NCI-H345 treated with DMSO at 0.1 percent for 48 hours (cell line): ENCODE results near the gene TTC33.
"Not testable (repeated sequence)": the region's sequence is repeated elsewhere in the genome, so short reads cannot be mapped to it uniquely, and the experiment has no call there.

Experiments
- DNase-seq: peaks from one replicate; lab custom pipeline; 2025; ENCODE audit not compliant: unreplicated experiment; lab: John Stamatoyannopoulos, UW

The TTC33 gene, protein sequence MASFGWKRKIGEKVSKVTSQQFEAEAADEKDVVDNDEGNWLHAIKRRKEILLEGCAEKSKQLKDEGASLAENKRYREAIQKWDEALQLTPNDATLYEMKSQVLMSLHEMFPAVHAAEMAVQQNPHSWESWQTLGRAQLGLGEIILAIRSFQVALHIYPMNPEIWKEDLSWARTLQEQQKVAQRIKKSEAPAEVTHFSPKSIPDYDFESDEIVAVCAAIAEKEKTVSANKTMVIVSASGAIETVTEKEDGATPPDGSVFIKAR

DNA sequence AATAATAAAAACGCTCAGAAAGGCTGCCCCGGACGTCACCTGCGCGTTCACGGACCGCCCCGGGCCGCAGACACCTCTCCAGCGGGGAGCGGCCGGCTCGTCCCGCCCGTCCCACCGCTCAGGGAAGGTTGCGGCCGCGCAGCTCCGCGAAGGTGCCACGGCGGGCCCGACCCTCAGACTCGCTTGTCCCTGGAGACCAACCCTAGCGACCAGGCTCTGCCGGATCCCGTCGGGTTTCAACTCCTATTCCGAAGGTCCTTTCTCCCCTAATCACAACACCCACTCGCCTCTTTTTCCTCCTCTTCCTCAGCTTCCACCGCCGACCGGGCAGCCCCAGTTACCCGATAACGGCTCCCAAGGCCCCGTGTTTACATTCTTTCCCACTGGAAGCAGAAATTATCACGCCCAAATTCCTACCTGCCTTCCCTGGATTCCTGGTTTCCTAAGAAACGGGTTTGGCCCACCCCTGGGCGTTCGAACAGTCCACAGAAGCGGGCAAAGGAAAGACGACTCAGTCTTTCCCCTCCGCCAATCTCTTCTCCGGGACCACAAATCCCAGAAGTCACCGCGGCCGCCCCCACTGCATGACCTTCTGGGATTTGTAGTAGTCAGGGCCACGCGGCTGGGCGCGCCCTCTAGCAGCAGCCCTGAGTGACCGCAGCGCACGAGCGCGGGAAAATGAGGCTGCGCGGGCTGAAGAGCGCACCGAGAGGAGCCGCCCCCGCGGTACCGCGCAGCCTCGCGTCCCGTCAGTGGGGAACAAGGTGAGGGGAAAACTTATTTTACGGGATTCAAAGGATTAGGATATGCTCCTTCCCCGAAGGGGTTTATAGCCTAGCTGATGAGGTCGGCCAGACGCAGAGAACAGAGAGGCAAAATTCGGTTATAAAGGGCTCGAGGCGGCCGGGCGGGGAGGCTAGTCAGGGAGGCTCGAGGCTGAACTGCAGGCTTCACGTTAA is at the start of gene TTC33:
TTC33 (minus strand) TSS at position 555 of the 959 bp plus-strand sequence. CDS start 8,943 bp downstream, outside the sequence.
- DNase-seq, result peak; percentile 92

DNA sequence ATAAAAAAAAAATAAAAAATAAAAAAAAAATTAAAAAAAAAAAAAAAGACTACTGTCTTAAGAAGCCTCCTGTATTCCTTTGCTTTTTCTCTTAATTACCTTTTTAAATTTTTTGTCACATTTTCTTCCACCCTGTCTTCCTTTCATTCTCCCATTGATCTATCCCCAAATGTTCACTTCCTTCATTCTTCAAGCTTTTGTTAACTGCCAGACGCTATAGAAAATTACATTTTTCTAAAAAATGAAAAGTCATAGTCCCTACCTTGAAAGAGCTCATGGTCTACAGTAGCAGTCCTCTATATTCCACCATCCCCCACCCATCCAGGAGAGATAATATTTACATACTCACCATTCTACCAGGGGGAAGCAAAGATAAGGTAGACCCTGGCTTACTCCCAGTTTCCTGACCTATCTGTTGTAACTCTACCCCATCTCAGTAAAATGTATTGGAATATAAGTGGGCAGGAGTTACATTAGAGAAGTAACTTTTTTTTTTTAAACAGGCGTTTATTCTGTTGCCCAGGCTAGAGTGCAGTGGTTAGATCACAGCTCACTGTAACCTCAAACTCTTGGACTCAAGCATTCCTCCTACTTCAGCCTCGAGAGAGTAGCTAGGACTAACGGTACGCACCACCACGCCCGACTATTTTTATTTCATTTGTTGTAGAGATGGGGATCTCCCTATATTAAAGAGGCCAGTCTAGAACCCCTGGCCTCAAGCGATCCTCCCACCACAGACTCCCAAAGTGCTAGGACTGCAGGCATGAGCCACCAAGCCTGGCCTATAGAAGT is 46.2 kb upstream of the TTC33 start:
- DNase-seq, result no peak

DNA sequence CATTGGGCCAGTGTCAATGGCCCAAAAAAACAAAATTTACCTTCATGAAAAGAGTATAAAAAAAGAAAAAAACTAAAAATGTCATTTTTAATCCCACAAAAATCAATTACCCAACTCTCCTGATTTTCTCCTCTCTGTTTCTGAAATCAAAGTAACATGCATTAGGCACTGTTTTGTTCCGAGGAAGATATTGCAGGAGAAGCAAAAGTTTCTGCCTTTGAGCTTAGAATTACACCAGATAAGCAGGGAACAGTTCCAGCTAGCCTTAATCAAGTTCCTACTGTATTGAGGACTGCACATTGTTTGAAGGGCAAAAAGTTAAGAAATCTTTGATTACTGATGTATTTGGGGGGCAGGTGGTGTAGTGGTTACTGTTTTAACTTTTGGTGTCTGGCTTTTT is 43.5 kb upstream of the TTC33 start:
- no peak for DNase-seq

DNA sequence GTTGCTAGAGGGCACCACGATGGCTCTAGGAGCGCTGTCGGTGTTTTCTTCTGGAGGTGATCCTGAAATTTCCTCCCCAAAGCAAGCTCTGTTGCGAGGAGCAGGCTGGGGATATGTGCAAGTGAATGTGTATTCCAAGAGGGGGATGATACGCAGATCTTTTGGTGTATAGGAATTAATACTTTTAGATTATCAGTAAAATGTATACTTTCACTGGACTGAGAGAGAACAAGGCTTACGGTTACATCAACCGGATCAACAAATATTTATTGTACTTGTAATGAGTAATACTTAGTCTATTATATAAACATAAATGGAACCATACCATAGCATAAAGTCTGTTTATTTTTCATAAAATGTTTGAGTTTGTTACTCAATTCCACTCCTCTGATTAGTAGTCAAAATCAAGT is 43.0 kb upstream of the TTC33 start:
- no peak for DNase-seq

DNA sequence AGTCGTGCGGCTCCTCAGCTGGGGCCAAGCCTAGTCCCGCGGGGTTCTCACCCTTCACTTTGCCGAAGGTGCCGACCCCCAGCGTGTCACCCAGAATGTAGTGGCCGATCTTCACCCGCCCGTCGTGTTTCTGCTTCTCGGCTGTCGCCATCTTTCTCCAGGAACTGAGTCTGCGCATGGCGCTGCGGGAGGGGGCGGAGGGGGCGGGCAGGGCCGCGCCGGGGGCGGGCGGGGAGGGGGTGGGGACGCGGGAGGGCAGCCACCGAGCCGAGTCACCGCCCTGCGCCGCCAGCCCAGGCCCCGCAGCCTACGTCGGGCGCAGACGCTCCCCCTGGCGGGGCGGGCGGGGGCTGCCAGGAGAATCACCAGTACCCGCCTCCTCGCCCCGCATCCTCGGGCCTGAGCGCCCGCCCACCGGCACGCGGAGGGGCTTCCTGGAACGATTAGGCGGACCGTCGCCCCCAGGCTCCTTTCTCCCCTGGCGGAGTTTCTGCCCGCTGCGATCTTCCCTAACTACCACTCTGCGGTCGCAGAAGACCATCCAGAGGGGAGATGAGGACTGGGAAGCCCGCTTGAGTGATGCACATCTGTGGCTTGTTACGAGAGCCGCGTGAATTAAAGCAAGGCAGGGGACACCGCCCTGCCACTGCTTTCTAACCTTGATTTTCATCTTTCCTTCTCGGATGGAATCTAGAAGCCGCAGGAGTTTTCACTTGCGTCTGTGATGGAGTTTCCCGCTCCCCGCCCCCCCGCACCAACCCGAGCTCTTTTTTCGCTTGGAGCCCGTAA is 42.4 kb upstream of the TTC33 start, which contains the start of gene PRKAA1:
PRKAA1 (minus strand) TSS at position 363 of the 789 bp plus-strand sequence; CDS start at position 178, 185 bp downstream.
- DNase-seq, result peak; percentile 79

GRCh38 chr5:40797273-40798011 is 41.7 kb upstream of the TTC33 start:
- peak; percentile 21 for DNase-seq

DNA sequence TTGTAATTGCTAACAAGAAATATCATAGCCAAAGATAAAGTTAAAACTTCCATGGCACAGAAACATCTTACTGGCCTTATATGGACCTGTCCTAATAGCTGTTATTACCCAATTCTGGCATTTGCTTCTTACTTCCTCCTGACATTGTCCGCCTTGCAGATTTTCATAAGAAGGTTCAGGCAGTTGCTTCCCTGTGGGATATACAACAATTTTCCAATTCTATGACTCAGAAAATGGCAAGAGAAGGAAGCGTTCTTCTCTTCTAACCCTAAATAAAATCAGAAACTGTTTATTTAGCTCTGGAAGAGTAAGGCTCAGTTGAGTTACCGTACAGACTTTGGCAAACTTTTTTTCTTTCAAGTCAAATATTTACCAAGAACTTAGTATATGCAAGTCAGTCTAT is 40.7 kb upstream of the TTC33 start:
- DNase-seq, result no peak

GRCh38 chr5:40794877-40795276 is 39.1 kb upstream of the TTC33 start:
- DNase-seq, result not testable (repeated sequence)

DNA sequence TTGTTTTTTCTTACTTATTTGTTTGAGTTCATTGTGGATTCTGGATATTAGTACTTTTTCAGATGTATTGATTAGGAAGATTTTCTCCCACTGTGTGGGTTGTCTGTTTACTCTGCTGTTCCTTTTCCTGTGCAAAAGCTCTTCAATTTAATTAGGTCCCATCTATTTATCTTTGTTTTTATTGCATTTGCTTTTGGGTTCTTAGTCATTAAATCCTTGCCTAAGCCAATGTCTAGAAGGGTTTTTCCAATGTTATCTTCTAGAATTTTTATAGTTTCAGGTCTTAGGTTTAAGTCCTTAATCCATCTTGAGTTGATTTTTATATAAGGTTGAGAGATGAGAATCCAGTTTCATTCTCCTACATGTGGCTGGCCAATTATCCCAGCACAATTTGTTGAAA is 38.6 kb upstream of the TTC33 start:
- DNase-seq, result not testable (repeated sequence)

DNA sequence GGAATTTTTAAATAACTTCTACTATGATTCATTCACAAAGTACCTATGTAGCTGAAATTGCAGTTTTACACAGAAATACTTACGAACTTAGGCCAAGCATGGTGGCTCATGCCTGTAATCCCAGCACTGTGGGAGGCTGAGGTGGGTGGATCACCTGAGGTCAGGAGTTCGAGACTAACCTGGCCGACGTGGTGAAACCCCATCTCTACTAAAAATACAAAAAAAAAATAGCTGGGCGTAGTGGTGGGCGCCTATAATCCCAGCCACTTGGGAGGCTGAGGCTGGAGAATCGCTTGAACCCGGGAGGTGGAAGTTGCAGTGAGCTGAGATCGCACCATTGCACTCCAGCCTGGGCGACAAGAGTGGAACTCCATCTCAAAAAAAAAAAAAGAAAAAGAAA is 36.9 kb upstream of the TTC33 start:
- not testable (repeated sequence) for DNase-seq

GRCh38 chr5:40791715-40792139 is 36.0 kb upstream of the TTC33 start:
- no peak for DNase-seq

GRCh38 chr5:40790947-40791593 is 35.3 kb upstream of the TTC33 start:
- no peak for DNase-seq

DNA sequence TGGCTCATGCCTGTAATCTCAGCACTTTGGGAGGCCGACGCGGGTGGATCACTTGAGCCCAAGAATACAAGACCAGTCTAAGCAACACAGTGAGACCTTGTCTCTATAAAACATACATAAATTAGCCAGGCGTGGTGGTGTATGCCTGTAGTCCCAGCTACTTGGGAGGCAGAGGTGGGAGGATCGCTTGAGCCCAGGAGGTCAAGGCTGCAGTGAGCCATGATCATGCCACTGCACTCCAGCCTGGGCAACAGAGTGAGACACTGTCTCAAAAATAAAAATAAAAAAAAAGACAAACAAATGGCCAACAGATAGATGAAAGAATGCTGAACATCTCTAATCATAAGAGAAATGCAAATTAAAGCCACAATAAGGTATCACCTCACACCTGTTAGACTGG is 33.2 kb upstream of the TTC33 start:
- DNase-seq, result not testable (repeated sequence)

GRCh38 chr5:40787986-40788385 is 32.2 kb upstream of the TTC33 start:
- no peak for DNase-seq

GRCh38 chr5:40786664-40787063 is 30.9 kb upstream of the TTC33 start:
- not testable (repeated sequence) for DNase-seq

GRCh38 chr5:40784916-40785315 is 29.2 kb upstream of the TTC33 start:
- no peak for DNase-seq

DNA sequence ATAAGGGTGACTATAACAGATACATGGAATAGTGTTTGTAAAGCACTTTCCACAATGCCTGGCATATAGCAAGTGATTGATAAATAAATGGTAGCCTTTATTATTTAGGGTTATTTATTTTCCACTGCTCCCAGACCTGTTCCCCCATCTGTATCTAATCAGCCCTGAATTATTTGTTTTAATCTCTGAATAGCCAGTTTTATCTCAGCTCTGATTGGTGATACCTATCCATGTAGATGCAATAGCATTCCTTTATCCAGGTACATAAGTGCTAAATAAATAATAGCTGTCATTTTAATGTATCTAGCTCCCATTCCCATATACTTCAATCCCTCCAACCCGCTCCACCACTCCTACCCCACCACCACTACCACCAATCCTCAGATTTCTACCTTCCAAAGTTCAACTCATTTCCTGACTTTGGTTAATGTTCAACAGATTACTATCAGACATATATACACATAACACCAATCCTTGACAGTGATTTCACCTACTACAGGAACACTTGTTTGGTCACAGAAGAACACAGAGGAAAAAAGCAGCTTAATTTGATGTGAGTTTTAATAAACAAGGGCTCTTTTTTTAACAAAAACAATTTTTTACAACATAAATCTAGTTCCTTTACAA is 28.4 kb upstream of the TTC33 start:
- no peak for DNase-seq

- no peak for DNase-seq
Measured at GRCh38 chr5:40781843-40782409, 26.2 kb upstream of the TTC33 start.
